Esophagus (tissue), 2 donors: ENCODE data around the gene FBXL7. TPM values are rescaled to one million over a fixed set of nuclear protein-coding genes. Genes with fewer than 3 reads are reported as not detected.

Experiments
- H3K27ac ChIP-seq, 2 donors: one replicate each; pipeline ENCODE4 v1.5.1; 2013; ENCODE audit warnings: low read depth in 2 of 2, mild to moderate bottlenecking in 2 of 2, inconsistent platforms in 1 of 2, low read length in 1 of 2, moderate library complexity in 1 of 2
- H3K27me3 ChIP-seq, 2 donors: one replicate each; pipeline ENCODE4 v1.6.1; 2013; ENCODE audit warnings: low read length in 2 of 2, control low read depth in 1 of 2, mild to moderate bottlenecking in 1 of 2; ENCODE audit not compliant: insufficient read depth in 2 of 2, control insufficient read depth in 1 of 2
- H3K36me3 ChIP-seq, 2 donors: one replicate each; pipeline ENCODE4 v1.6.1; 2013; ENCODE audit warnings: low read length in 1 of 2; ENCODE audit not compliant: control insufficient read depth in 2 of 2, insufficient read depth in 2 of 2
- H3K4me1 ChIP-seq, 2 donors: one replicate each; pipeline ENCODE4 v1.6.1; 2013; ENCODE audit warnings: low read length in 1 of 2; ENCODE audit not compliant: control insufficient read depth in 2 of 2, insufficient read depth in 2 of 2
- H3K4me3 ChIP-seq, 2 donors: one replicate each; pipeline ENCODE4 v1.5.1; 2013; ENCODE audit warnings: low read length in 2 of 2, mild to moderate bottlenecking in 2 of 2, low read depth in 1 of 2, moderate library complexity in 1 of 2
- H3K9me3 ChIP-seq, 2 donors: one replicate each; pipeline ENCODE4 v1.6.1; 2013; ENCODE audit warnings: mild to moderate bottlenecking in 2 of 2, low read depth in 1 of 2, low read length in 1 of 2, moderate library complexity in 1 of 2; ENCODE audit not compliant: control insufficient read depth in 2 of 2, insufficient read depth in 1 of 2
- whole genome bisulfite sequencing, 2 donors: extraction: QIAGEN DNeasy Blood & Tissue Kit; methylation state at CpG; one replicate each; pipeline ENCODE4 v1.1.7; 2013; 5-methylcytosine and 5-hydroxymethylcytosine counted together
- polyA plus RNA-seq, 2 donors: library from polyadenylated mRNA; stranded (reverse); fragments of 200-250 nt; gene quantifications; one replicate each; pipeline ENCODE4 v1.2.3, GENCODE V29; 2013
- donor health status: healthy with polysubstance abuse.
- donor health status: Bipolar disorder and iron deficiency.

The FBXL7 gene
- polyA plus RNA-seq, 2 donors: 1.8 to 4.4 TPM

- H3K9me3 ChIP-seq: no peaks in the 10 kb centered on the region
- no peak overlapping the region for H3K27ac ChIP-seq
- no peaks in the 10 kb centered on the region for H3K36me3 ChIP-seq
Measured at GRCh38 chr5:15566789-15567188, 66.8 kb downstream of the FBXL7 start.

GRCh38 chr5:15570491-15570890 is 70.5 kb downstream of the FBXL7 start:
- Histone ChIP-seq H3K36me3 (no peaks in the 10 kb centered on the region), H3K4me1 (no peaks in the 10 kb centered on the region), H3K27me3 (no peaks in the 10 kb centered on the region), H3K4me3 (no peak overlapping the region), H3K27ac (no peak overlapping the region), H3K9me3 (no peaks in the 10 kb centered on the region)
- 83 to 88% methylated on average over 5 of the region's 5 CpGs for WGBS, 2 donors

More at GRCh38 chr5:15566789-15567188, 66.8 kb downstream of the FBXL7 start:
- Histone ChIP-seq H3K4me3 (no peak overlapping the region), H3K27me3 (no peaks in the 10 kb centered on the region), H3K4me1 (no peaks in the 10 kb centered on the region)

GRCh38 chr5:15571081-15571480 is 71.1 kb downstream of the FBXL7 start:
- Histone ChIP-seq H3K27me3 (no peaks in the 10 kb centered on the region), H3K4me3 (no peak overlapping the region), H3K27ac (no peak overlapping the region), H3K36me3 (no peaks in the 10 kb centered on the region), H3K9me3 (no peaks in the 10 kb centered on the region), H3K4me1 (no peaks in the 10 kb centered on the region)
- 83 to 86% methylated on average over 1 of the region's 1 CpG for WGBS, 2 donors

GRCh38 chr5:15571618-15572017 is 71.6 kb downstream of the FBXL7 start:
- Histone ChIP-seq H3K27ac (no peak overlapping the region), H3K4me3 (no peak overlapping the region), H3K36me3 (no peaks in the 10 kb centered on the region), H3K27me3 (no peaks in the 10 kb centered on the region), H3K9me3 (no peaks in the 10 kb centered on the region), H3K4me1 (no peaks in the 10 kb centered on the region)
- WGBS, 2 donors: 57 to 75% methylated on average over 7 of the region's 7 CpGs

GRCh38 chr5:15573590-15573989 is 73.6 kb downstream of the FBXL7 start:
- 55 to 69% methylated on average over 4 of the region's 4 CpGs for WGBS, 2 donors
- Histone ChIP-seq H3K27ac (no peak overlapping the region), H3K4me3 (no peak overlapping the region), H3K4me1 (peaks cover 0 to 2% of the 10 kb centered on the region in 2 donors), H3K27me3 (no peaks in the 10 kb centered on the region), H3K36me3 (no peaks in the 10 kb centered on the region), H3K9me3 (no peaks in the 10 kb centered on the region)

GRCh38 chr5:15574128-15574527 is 74.1 kb downstream of the FBXL7 start:
- no peaks in the 10 kb centered on the region for H3K27me3 ChIP-seq
- 74 to 88% methylated on average over 1 of the region's 1 CpG for WGBS, 2 donors
- no peak overlapping the region for H3K27ac ChIP-seq
- H3K9me3 ChIP-seq: no peaks in the 10 kb centered on the region
- H3K4me1 ChIP-seq: peaks cover 0 to 2% of the 10 kb centered on the region in 2 donors
- no peak overlapping the region for H3K4me3 ChIP-seq
- no peaks in the 10 kb centered on the region for H3K36me3 ChIP-seq

- no peak overlapping the region for H3K4me3 ChIP-seq
- no peaks in the 10 kb centered on the region for H3K27me3 ChIP-seq
- H3K9me3 ChIP-seq: no peaks in the 10 kb centered on the region
- peaks cover 0 to 3% of the 10 kb centered on the region in 2 donors for H3K4me1 ChIP-seq
- WGBS, 2 donors: 57 to 69% methylated on average over 3 of the region's 3 CpGs
- H3K27ac ChIP-seq: no peak overlapping the region
- no peaks in the 10 kb centered on the region for H3K36me3 ChIP-seq
Measured at GRCh38 chr5:15574806-15575325, 74.9 kb downstream of the FBXL7 start.

GRCh38 chr5:15575666-15576065 is 75.7 kb downstream of the FBXL7 start:
- Histone ChIP-seq H3K27ac (no peak overlapping the region), H3K27me3 (no peaks in the 10 kb centered on the region), H3K36me3 (no peaks in the 10 kb centered on the region), H3K9me3 (no peaks in the 10 kb centered on the region), H3K4me1 (peaks cover 0 to 3% of the 10 kb centered on the region in 2 donors), H3K4me3 (no peak overlapping the region)

- Histone ChIP-seq H3K4me3 (no peak overlapping the region), H3K27me3 (no peaks in the 10 kb centered on the region), H3K9me3 (no peaks in the 10 kb centered on the region), H3K36me3 (no peaks in the 10 kb centered on the region), H3K27ac (no peak overlapping the region), H3K4me1 (peaks cover 0 to 3% of the 10 kb centered on the region in 2 donors)
- 68 to 77% methylated on average over 10 of the region's 10 CpGs for WGBS, 2 donors
Measured at GRCh38 chr5:15577132-15577531, 77.2 kb downstream of the FBXL7 start.

GRCh38 chr5:15577831-15578230 is 77.9 kb downstream of the FBXL7 start:
- Histone ChIP-seq H3K27me3 (no peaks in the 10 kb centered on the region), H3K27ac (no peak overlapping the region), H3K9me3 (no peaks in the 10 kb centered on the region), H3K4me1 (peaks cover 0 to 3% of the 10 kb centered on the region in 2 donors), H3K36me3 (no peaks in the 10 kb centered on the region), H3K4me3 (no peak overlapping the region)
- 67 to 70% methylated on average over 2 of the region's 2 CpGs for WGBS, 2 donors
